K562 (cell line): Measurements from ENCODE around the gene SIGLEC6. TPM values are rescaled to one million over a fixed set of nuclear protein-coding genes. Genes with fewer than 3 reads are reported as not detected.

Source experiments
- ARID1B ChIP-seq: fragments of 450-650 bp; IDR thresholded peaks from 2 replicates; pipeline ENCODE4 v1.6.1; 2016; ENCODE audit warnings: antibody characterized with exemption, mild to moderate bottlenecking, inconsistent platforms
- BHLHE40 ChIP-seq: IDR thresholded peaks from 2 replicates; pipeline ENCODE4 v1.6.1; 2011; ENCODE audit warnings: low read length, improper control_type of control experiment
- CSDE1 ChIP-seq, 2 experiments: fragments of 450-650 bp; IDR thresholded peaks; 2 replicates each; pipeline ENCODE4 v1.6.1; 2016; ENCODE audit warnings: mild to moderate bottlenecking in 1 of 2
- ELF4 ChIP-seq: fragments of 450-650 bp; formaldehyde crosslinking; IDR thresholded peaks from 2 replicates; pipeline ENCODE4 v1.4.0; 2022; ENCODE audit warnings: missing genetic modification characterization
- GMEB1 ChIP-seq: fragments of 250-450 bp; sonication (Bioruptor Pico); IDR thresholded peaks from 2 replicates; pipeline ENCODE4 v1.4.0; 2020; ENCODE audit warnings: mild to moderate bottlenecking
- GTF2B ChIP-seq: IDR thresholded peaks from 2 replicates; pipeline ENCODE4 v1.6.1; 2011; ENCODE audit not compliant: insufficient read length; ENCODE audit errors: extremely low read depth
- GTF2F1 ChIP-seq: IDR thresholded peaks from 2 replicates; pipeline ENCODE4 v1.6.1; 2011; ENCODE audit warnings: low read depth, low read length, improper control_type of control experiment
- MAFF ChIP-seq: IDR thresholded peaks from 2 replicates; pipeline ENCODE4 v1.6.1; 2012; ENCODE audit warnings: low read length, improper control_type of control experiment
- MYBL2 ChIP-seq, 2 experiments: fragments of 450-650 bp in 1 of 2; sonication (generic) in 1 of 2; formaldehyde crosslinking in 1 of 2; IDR thresholded peaks; 2 replicates each; pipeline versions ENCODE4 v1.6.1 to v1.8.1; 2017 to 2022; ENCODE audit warnings: borderline replicate concordance in 1 of 2, inconsistent platforms in 1 of 2, low read depth in 1 of 2, mild to moderate bottlenecking in 1 of 2, missing genetic modification reagents in 1 of 2, moderate library complexity in 1 of 2
- NCOA1 ChIP-seq: fragments of 450-650 bp; IDR thresholded peaks from 2 replicates; pipeline ENCODE4 v1.6.1; 2016; ENCODE audit warnings: low read depth
- PATZ1 ChIP-seq: fragments of 250-450 bp; sonication (Bioruptor Pico); IDR thresholded peaks from 2 replicates; pipeline ENCODE4 v1.5.0; 2020; ENCODE audit warnings: mild to moderate bottlenecking, borderline replicate concordance
- POLR3G ChIP-seq: IDR thresholded peaks from 2 replicates; pipeline ENCODE4 v1.6.1; 2011; ENCODE audit not compliant: insufficient read length, insufficient replicate concordance; ENCODE audit errors: extremely low read depth
- RBM25 ChIP-seq: fragments of 200-400 bp; formaldehyde crosslinking; IDR thresholded peaks from 2 replicates; pipeline ENCODE4 v1.6.1; 2018; ENCODE audit warnings: low read length, low read depth, moderate library complexity; ENCODE audit not compliant: severe bottlenecking
- RERE ChIP-seq: sonication (generic); formaldehyde crosslinking; IDR thresholded peaks from 2 replicates; pipeline ENCODE4 v1.8.0; 2023; ENCODE audit warnings: missing genetic modification reagents, mild to moderate bottlenecking, borderline replicate concordance
- SIN3A ChIP-seq, 2 experiments: fragments of 150-350 bp in 1 of 2; IDR thresholded peaks; 2 replicates each; pipeline ENCODE4 v1.6.1; 2011 to 2016; ENCODE audit warnings: borderline replicate concordance in 2 of 2, low read depth in 2 of 2, low read length in 2 of 2, mild to moderate bottlenecking in 2 of 2, moderate library complexity in 2 of 2; ENCODE audit not compliant: control insufficient read depth in 1 of 2
- ZBTB8A ChIP-seq: fragments of 450-650 bp; IDR thresholded peaks from 2 replicates; pipeline ENCODE4 v1.6.1; 2018; ENCODE audit warnings: mild to moderate bottlenecking, moderate library complexity; ENCODE audit not compliant: partially characterized antibody
- ZNF384 ChIP-seq: IDR thresholded peaks from 2 replicates; pipeline ENCODE4 v1.6.1; 2012; ENCODE audit warnings: low read depth, low read length, improper control_type of control experiment
- polyA plus RNA-seq, 8 experiments: library from polyadenylated mRNA; depleted of rRNA in 4 of 8; stranded (reverse) in 5 of 8; unstranded in 3 of 8; fragments of >200 nt; fragmentation: Nextera tagmentation in 2 of 8; fragmentation: Illumina TruSeq in 1 of 8; extraction: Ambion mirVana in 2 of 8; extraction: Trizol in 1 of 8; gene quantifications; 2 replicates each; pipeline versions ENCODE4 v1.2.1 to v1.2.3, GENCODE V29; 2011 to 2014; ENCODE audit warnings: inconsistent platforms in 1 of 8, missing spikeins in 1 of 8
- total RNA-seq, 7 experiments: library from RNA; depleted of rRNA in 6 of 7; stranded (reverse); fragments of >200 nt in 6 of 7; fragmentation: Illumina TruSeq in 2 of 7; extraction: Trizol in 2 of 7; gene quantifications; 2 replicates each; pipeline versions ENCODE4 v1.2.1 to v1.2.3, GENCODE V29; 2011 to 2021; ENCODE audit warnings: low replicate concordance in 1 of 7

SIGLEC6 gene
- total and polyA plus RNA-seq, 9 of the 15 experiments (the other 6 are each of a cell fraction or from before 2014, with no cell fraction given): 0.03 to 17.5 (median 0.71) TPM

GRCh38 chr19:51570962-51571575, 39.6 kb upstream of the SIGLEC6 start, which contains the start of gene ZNF175 (continued):
- TF ChIP-seq RERE (CRISPR knock-in tag): no peak
- peak in 1 of 2 experiments; percentile 97; a peak in 2 of 4 replicates for TF ChIP-seq CSDE1 (IDR thresholded peaks at IDR 0.05)
- TF ChIP-seq NCOA1: peak; percentile 29; the same call in 1 of the 2 replicates
- no peak for TF ChIP-seq POLR3G
- no peak for TF ChIP-seq MAFF
- TF ChIP-seq ZNF384: no peak
- peak; percentile 46; the same call in 1 of the 2 replicates for TF ChIP-seq GMEB1
- no peak for TF ChIP-seq ELF4
- TF ChIP-seq SIN3A (IDR thresholded peaks at IDR 0.05; ENCODE audit: borderline replicate concordance in 2 of 2, control insufficient read depth in 1 of 2, low read depth in 2 of 2, low read length in 2 of 2): 0 out of 4 replicates have a peak, but pooled peaks of 1 of the 2 experiments have one; percentile 29
- no peak for TF ChIP-seq ZBTB8A
- no peak for TF ChIP-seq RBM25
- no peak for TF ChIP-seq GTF2B
- TF ChIP-seq BHLHE40: peak; percentile 20; the same call in 1 of the 2 replicates
- TF ChIP-seq ARID1B: no peak
- no peak for TF ChIP-seq PATZ1 (CRISPR knock-in tag)
- TF ChIP-seq GTF2F1: no peak
- peak; percentile 81 for TF ChIP-seq MYBL2 (IDR thresholded peaks at IDR 0.05; ENCODE audit: low read depth)
- TF ChIP-seq MYBL2 (CRISPR knock-in tag; IDR thresholded peaks at IDR 0.05; ENCODE audit: borderline replicate concordance): no peak
